Testis (tissue), 3 donors: Measurements from ENCODE around the gene ATP5PD. TPM values are rescaled to one million over a fixed set of nuclear protein-coding genes. Genes with fewer than 3 reads are reported as not detected.
"Not testable (repeated sequence)": the region's sequence is repeated elsewhere in the genome, so short reads cannot be mapped to it uniquely, and the experiment has no call there.

Source experiments
- DNase-seq: peaks from one replicate; pipeline ENCODE4 v3.0.0-alpha.2; 2019
- H3K27ac ChIP-seq, 2 donors: fragments of 200-600 bp; sonication (generic); one replicate each; pipeline ENCODE4 v1.5.1; 2019
- H3K27me3 ChIP-seq: fragments of 200-600 bp; sonication (generic); one replicate; pipeline ENCODE4 v1.5.1; 2019
- H3K36me3 ChIP-seq: fragments of 200-600 bp; sonication (generic); one replicate; pipeline ENCODE4 v1.5.1; 2017; ENCODE audit warnings: low read depth; ENCODE audit errors: missing control alignments
- H3K4me1 ChIP-seq: fragments of 200-600 bp; sonication (generic); one replicate; pipeline ENCODE4 v1.5.1; 2019
- H3K4me3 ChIP-seq, 2 donors: fragments of 200-600 bp; sonication (generic); one replicate each; pipeline ENCODE4 v1.5.1; 2017 to 2019
- H3K9me3 ChIP-seq: fragments of 200-600 bp; sonication (generic); one replicate; pipeline ENCODE4 v1.5.1; 2017
- POLR2A ChIP-seq: fragments of 450-650 bp; IDR thresholded peaks from one replicate; pipeline ENCODE4 v1.6.1; 2017; ENCODE audit warnings: antibody characterized with exemption, mild to moderate bottlenecking, moderate library complexity
- WGBS, 2 donors: methylation state at CpG; one replicate each; pipeline ENCODE4 v1.1.5; 2018; 5-methylcytosine and 5-hydroxymethylcytosine counted together
- intact Hi-C: fragments of 100-400 bp; cut with DNase I; formaldehyde crosslinking; loops from one replicate; pipeline ENCODE4 v1.15.1; 2023; ENCODE audit warnings: low total_unique reads
- polyA plus RNA-seq: library from polyadenylated mRNA; stranded (reverse); fragments of 350-450 nt; fragmentation: Illumina TruSeq; extraction: RNeasy Lipid Tissue Mini Kit (QIAGEN cat#74804); gene quantifications from one replicate; pipeline ENCODE4 v1.2.3, GENCODE V29; 2014; ENCODE audit warnings: low read depth, low replicate concordance; ENCODE audit not compliant: insufficient read depth
- total RNA-seq, 2 donors: library from RNA; depleted of rRNA; stranded (reverse); fragments of >200 nt; gene quantifications; one replicate each; pipeline ENCODE4 v1.2.3, GENCODE V29; 2016
- TF ChIP-seq, protein P1 (sequence below), 3 experiments: fragments of 450-650 bp in 2 of 3; fragments of 200-600 bp in 1 of 3; sonication (generic) in 1 of 3; IDR thresholded peaks; one replicate each; pipeline ENCODE4 v1.5.1; 2016 to 2019; ENCODE audit warnings: antibody characterized with exemption in 3 of 3, mild to moderate bottlenecking in 2 of 3, moderate library complexity in 1 of 3

Gene ATP5PD
- total and polyA plus RNA-seq, 3 donors from 2014 or later = 126 to 190 (median 148) TPM

DNA sequence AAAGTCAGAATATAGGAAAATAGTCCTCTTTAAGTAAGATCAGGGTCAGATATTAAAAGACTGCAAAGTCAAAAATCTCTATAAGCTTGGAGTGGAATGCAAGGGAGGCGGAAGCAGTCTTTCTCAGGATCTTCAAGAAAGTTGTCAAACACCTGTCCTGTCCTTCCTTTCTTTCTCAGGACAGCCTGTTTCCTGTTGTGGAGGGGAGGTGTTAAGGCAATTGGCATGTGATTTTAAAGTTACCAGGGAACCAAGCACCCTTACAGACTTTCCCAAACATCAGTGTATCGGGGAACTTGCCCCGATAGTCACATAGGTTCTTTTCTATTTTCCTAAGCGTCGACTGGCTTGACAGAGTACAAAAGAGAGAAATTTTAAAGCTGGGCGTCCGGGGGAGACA is 2.1 kb downstream of the ATP5PD start:
- Histone ChIP-seq H3K36me3 (no peaks in the 10 kb centered on the region), H3K4me3 (no peak overlapping the region), H3K27ac (no peak overlapping the region), H3K9me3 (no peaks in the 10 kb centered on the region), H3K27me3 (no peaks in the 10 kb centered on the region), H3K4me1 (peaks cover 19% of the 10 kb centered on the region)
- intact Hi-C loops = no loop called here
- no peak for DNase-seq
- no peak for TF ChIP-seq POLR2A
- TF ChIP-seq, protein P1, sequence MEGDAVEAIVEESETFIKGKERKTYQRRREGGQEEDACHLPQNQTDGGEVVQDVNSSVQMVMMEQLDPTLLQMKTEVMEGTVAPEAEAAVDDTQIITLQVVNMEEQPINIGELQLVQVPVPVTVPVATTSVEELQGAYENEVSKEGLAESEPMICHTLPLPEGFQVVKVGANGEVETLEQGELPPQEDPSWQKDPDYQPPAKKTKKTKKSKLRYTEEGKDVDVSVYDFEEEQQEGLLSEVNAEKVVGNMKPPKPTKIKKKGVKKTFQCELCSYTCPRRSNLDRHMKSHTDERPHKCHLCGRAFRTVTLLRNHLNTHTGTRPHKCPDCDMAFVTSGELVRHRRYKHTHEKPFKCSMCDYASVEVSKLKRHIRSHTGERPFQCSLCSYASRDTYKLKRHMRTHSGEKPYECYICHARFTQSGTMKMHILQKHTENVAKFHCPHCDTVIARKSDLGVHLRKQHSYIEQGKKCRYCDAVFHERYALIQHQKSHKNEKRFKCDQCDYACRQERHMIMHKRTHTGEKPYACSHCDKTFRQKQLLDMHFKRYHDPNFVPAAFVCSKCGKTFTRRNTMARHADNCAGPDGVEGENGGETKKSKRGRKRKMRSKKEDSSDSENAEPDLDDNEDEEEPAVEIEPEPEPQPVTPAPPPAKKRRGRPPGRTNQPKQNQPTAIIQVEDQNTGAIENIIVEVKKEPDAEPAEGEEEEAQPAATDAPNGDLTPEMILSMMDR (IDR thresholded peaks at IDR 0.05) = no peak
- 82 to 85% methylated on average over 7 of the region's 7 CpGs for WGBS, 2 donors

DNA sequence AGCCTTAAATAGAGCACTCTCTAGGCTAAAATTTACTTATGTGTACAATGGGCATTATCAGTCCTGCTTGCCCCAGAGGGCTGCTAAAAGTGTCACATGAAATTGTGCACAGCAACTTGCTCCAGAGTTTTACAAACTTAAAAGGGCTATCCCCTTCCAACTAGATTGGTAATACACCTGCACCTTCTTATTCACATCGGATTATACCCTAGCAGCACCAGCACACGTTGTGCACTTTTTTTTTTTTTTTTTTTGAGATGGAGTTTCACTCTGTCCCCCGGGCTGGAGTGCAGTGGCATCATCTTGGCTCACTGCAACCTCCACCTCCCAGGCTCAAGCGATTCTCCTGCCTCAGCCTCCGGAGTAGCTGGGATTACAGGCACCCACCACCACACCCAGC is 3.0 kb downstream of the ATP5PD start:
- not testable (repeated sequence) for H3K27ac ChIP-seq
- peaks cover 12% of the 10 kb centered on the region for H3K4me1 ChIP-seq

DNA sequence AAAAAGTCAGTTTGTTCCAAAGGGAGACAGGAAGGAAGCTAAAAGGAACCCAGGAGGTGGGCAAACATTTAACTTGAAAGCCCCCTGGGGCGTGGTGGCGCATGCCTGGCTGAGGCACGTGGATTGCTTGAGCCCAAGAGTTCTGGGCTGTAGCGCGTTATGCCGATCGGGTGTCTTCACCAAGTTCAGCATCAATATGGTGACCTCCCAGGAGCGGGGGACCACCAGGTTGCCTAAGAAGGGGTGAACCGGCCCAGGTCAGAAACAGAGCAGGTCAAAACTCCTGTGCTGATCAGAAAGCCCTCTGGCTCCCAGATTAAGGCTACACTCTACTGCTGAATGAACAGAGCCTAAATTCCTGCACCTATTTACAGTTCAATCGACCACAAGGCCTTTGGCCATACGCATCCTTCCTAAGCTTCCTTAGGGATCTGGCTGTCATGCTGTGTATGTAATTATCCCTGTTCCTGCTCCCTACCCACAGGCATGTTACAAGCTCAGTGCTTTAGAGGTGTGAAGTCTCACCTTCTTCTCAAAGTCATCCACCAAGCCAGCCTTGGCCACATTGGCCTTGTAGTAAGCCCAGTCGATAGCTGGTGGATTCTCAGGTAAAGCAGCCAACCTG is 5.0 kb downstream of the ATP5PD start:
- 76 to 88% methylated on average over 5 to 12 of the region's 12 CpGs for WGBS, 2 donors
- H3K4me3 ChIP-seq = no peak overlapping the region
- intact Hi-C loops = no loop called here
- H3K9me3 ChIP-seq = no peaks in the 10 kb centered on the region
- H3K27ac ChIP-seq = no peak overlapping the region
- no peak for TF ChIP-seq POLR2A
- TF ChIP-seq, protein P1 (IDR thresholded peaks at IDR 0.05) = no peak
- no peaks in the 10 kb centered on the region for H3K27me3 ChIP-seq
- DNase-seq = no peak
- H3K36me3 ChIP-seq = no peaks in the 10 kb centered on the region
- peaks cover 8% of the 10 kb centered on the region for H3K4me1 ChIP-seq

More for the DNA sequence above, 3.0 kb downstream of the ATP5PD start:
- intact Hi-C loops, H3K36me3 ChIP-seq, DNase-seq, H3K27me3 ChIP-seq, H3K4me3 ChIP-seq, H3K9me3 ChIP-seq: not testable (repeated sequence)
- 72 to 74% methylated on average over 5 of the region's 5 CpGs for WGBS, 2 donors

DNA sequence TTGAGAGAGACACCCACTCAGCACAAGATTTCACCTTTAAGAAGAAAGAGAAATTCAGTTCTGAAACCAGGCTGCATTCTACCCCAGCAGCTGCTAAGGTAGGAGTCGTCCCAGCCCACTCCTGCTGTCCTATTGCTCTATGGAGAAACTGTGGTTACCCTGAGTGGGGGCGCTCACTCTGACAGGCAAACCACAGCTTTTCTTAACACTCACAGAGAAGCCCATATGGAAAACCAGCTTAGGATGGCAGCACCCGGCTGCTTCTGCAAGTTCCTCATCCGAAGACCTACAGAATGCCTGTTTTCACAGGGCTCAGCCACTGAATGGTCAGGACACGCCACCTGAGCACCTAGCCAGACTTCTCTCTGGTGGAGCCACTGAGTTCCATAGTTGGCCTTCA is 7.5 kb downstream of the ATP5PD start:
- intact Hi-C loops = no loop called here
- WGBS, 2 donors = 85 to 90% methylated on average over 5 of the region's 5 CpGs
- H3K27ac ChIP-seq = no peak overlapping the region
- DNase-seq = no peak
- no peak for TF ChIP-seq POLR2A
- TF ChIP-seq, protein P1 (IDR thresholded peaks at IDR 0.05) = no peak
- H3K36me3 ChIP-seq = no peaks in the 10 kb centered on the region
- H3K4me3 ChIP-seq = no peak overlapping the region
- no peaks in the 10 kb centered on the region for H3K9me3 ChIP-seq
- no peaks in the 10 kb centered on the region for H3K27me3 ChIP-seq
- peaks cover 5% of the 10 kb centered on the region for H3K4me1 ChIP-seq

DNA sequence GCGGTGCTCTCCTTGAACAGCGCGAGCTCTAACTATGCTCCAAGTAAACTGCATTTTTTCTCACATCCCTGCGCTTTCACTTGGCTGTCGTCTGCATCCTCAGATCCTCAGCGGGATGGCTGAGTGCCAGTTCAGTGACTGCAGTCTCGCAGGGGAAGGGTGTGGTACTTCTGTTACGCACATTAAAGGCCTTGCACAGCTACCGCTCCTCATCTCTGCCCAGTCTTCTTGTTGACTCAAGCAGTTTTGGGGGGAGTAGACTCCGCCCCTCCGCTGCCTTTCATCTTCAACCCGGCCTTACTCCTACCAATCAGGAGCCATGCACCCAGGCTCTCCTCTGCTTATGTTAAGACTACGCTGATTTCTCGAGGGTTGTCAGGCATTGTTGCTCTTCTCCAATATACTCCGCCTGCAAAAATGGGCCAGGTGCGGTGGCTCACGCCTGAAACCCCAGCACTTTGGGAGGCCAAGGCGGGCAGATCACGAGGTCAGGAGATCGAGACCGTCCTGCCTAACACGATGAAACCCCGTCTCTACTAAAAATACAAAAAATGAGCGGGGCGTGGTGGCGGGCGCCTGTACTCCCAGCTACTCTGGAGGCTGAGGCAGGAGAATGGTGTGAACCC is 10.0 kb downstream of the ATP5PD start:
- intact Hi-C loops = no loop called here
- WGBS, 2 donors = 40 to 56% methylated on average over 23 to 27 of the region's 27 CpGs
- TF ChIP-seq, protein P1 (IDR thresholded peaks at IDR 0.05) = no peak
- no peak for TF ChIP-seq POLR2A

More for the DNA sequence above, 10.0 kb downstream of the ATP5PD start:
- no peaks in the 10 kb centered on the region for H3K36me3 ChIP-seq
- peak; percentile 84 for DNase-seq
- H3K4me1 ChIP-seq = peaks cover 20% of the 10 kb centered on the region
- peak overlapping the region; percentile 4 to 95 for H3K27ac ChIP-seq
- H3K9me3 ChIP-seq = no peaks in the 10 kb centered on the region
- no peaks in the 10 kb centered on the region for H3K27me3 ChIP-seq
- H3K4me3 ChIP-seq = peak overlapping the region in 1 of 2 donors; percentile 71
